ACC112 (cell line): ENCODE data around the gene IFT172.

Source experiments
- H2AFZ ChIP-seq: fragments of 200-600 bp; sonication (generic); one replicate; pipeline ENCODE4 v1.6.0; 2017; ENCODE audit warnings: antibody characterized with exemption, low read length; ENCODE audit not compliant: unreplicated experiment
- H3K27ac ChIP-seq: fragments of 200-600 bp; sonication (generic); 2 replicates; pipeline ENCODE4 v1.5.1; 2014; ENCODE audit warnings: low read depth, mild to moderate bottlenecking, antibody characterized with exemption, low read length, moderate library complexity
- H3K27me3 ChIP-seq: fragments of 200-600 bp; sonication (generic); 2 replicates; pipeline ENCODE4 v1.6.1; 2014; ENCODE audit warnings: mild to moderate bottlenecking, antibody characterized with exemption, low read length, moderate library complexity, mixed read lengths; ENCODE audit not compliant: insufficient read depth
- H3K36me3 ChIP-seq: fragments of 200-600 bp; sonication (generic); 2 replicates; pipeline ENCODE4 v1.6.1; 2016; ENCODE audit warnings: mild to moderate bottlenecking, antibody characterized with exemption, low read length, moderate library complexity, mixed read lengths; ENCODE audit not compliant: insufficient read depth
- H3K4me1 ChIP-seq: fragments of 200-600 bp; sonication (generic); one replicate; pipeline ENCODE4 v1.6.1; 2016; ENCODE audit warnings: low read length, mixed read lengths; ENCODE audit not compliant: insufficient read depth, unreplicated experiment, control insufficient read depth
- H3K4me3 ChIP-seq: fragments of 200-600 bp; sonication (generic); 2 replicates; pipeline ENCODE4 v1.5.1; 2014; ENCODE audit warnings: mild to moderate bottlenecking, low read depth, low read length
- H3K79me2 ChIP-seq: fragments of 200-600 bp; sonication (generic); one replicate; pipeline ENCODE4 v1.6.0; 2016; ENCODE audit warnings: low read length; ENCODE audit not compliant: control insufficient read depth, unreplicated experiment, insufficient read depth

IFT172 gene

GRCh38 chr2:27445615-27446014 is 43.9 kb downstream of the IFT172 start:
- Histone ChIP-seq H2AFZ (no peak overlapping the region), H3K27ac (no peak overlapping the region), H3K4me1 (no peaks in the 10 kb centered on the region), H3K36me3 (peaks cover 13% of the 10 kb centered on the region; the same call in 1 of the 2 replicates), H3K79me2 (no peaks in the 10 kb centered on the region), H3K4me3 (no peak overlapping the region), H3K27me3 (no peaks in the 10 kb centered on the region)

GRCh38 chr2:27445155-27445554 is 44.4 kb downstream of the IFT172 start:
- Histone ChIP-seq H3K27ac (no peak overlapping the region), H3K4me1 (no peaks in the 10 kb centered on the region), H3K27me3 (no peaks in the 10 kb centered on the region), H3K4me3 (no peak overlapping the region), H3K79me2 (no peaks in the 10 kb centered on the region), H3K36me3 (peaks cover 16% of the 10 kb centered on the region; the same call in 1 of the 2 replicates), H2AFZ (no peak overlapping the region)

GRCh38 chr2:27442920-27443282 is 46.6 kb downstream of the IFT172 start:
- Histone ChIP-seq H3K27me3 (no peaks in the 10 kb centered on the region), H3K27ac (no peak overlapping the region), H3K79me2 (no peaks in the 10 kb centered on the region), H3K4me1 (no peaks in the 10 kb centered on the region), H3K4me3 (no peak overlapping the region), H3K36me3 (peaks cover 16% of the 10 kb centered on the region; the same call in 1 of the 2 replicates), H2AFZ (no peak overlapping the region)

- H2AFZ ChIP-seq, result no peak within 1 kb of the TSS
- H3K27me3 ChIP-seq, result no peaks in the 10 kb centered on the region
- peaks cover 18% of the 10 kb centered on the region; the same call in 1 of the 2 replicates for H3K36me3 ChIP-seq
- no peak within 1 kb of the TSS for H3K4me3 ChIP-seq
- no peak within 1 kb of the TSS for H3K27ac ChIP-seq
- no peaks in the 10 kb centered on the region for H3K79me2 ChIP-seq
- no peaks in the 10 kb centered on the region for H3K4me1 ChIP-seq
These were observed 47.3 kb downstream of the IFT172 start, which contains the start of gene KRTCAP3 for GRCh38 chr2:27441958-27442919. TSS of gene KRTCAP3 (plus strand) at chr2:27442381. CDS start at chr2:27442413, 32 bp downstream.

DNA sequence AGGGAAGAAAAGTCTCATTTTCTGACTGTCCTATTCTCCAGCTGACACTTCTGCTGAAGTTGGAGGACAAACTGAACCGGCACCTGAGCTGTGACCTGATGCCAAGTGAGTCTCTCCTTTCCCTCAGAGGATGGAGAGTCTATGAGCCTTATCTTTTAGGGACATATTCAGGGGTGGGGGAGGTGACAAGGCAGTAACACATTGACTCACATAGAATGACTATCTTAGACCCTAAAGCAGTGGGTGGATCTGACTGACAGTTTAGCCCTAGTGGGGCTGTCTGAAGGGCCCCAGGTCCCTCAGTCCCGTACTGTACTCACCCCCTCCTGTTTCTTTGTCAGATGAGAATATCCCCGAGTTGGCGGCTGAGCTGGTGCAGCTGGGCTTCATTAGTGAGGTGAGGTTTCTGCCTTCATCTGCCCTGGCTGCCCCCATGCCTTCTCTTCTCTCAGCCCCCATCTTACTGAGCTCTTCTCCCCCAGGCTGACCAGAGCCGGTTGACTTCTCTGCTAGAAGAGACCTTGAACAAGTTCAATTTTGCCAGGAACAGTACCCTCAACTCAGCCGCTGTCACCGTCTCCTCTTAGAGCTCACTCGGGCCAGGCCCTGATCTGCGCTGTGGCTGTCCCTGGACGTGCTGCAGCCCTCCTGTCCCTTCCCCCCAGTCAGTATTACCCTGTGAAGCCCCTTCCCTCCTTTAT is 48.2 kb downstream of the IFT172 start:
- Histone ChIP-seq H3K27me3 (no peaks in the 10 kb centered on the region), H3K4me1 (no peaks in the 10 kb centered on the region), H2AFZ (no peak overlapping the region), H3K36me3 (peaks cover 23% of the 10 kb centered on the region; the same call in 1 of the 2 replicates), H3K79me2 (no peaks in the 10 kb centered on the region), H3K27ac (no peak overlapping the region), H3K4me3 (no peak overlapping the region)

GRCh38 chr2:27435628-27436027 is 53.9 kb downstream of the IFT172 start:
- H2AFZ ChIP-seq, result no peak overlapping the region
- H3K36me3 ChIP-seq, result peaks cover 16% of the 10 kb centered on the region; the same call in 1 of the 2 replicates
- peaks cover 9% of the 10 kb centered on the region for H3K4me1 ChIP-seq
- H3K27me3 ChIP-seq, result no peaks in the 10 kb centered on the region
- no peak overlapping the region for H3K4me3 ChIP-seq
- H3K27ac ChIP-seq, result no peak overlapping the region
- peaks cover 26% of the 10 kb centered on the region for H3K79me2 ChIP-seq

GRCh38 chr2:27431395-27431794 is 58.1 kb downstream of the IFT172 start:
- H3K27ac ChIP-seq, result 0 out of 2 replicates have a peak overlapping the region, but pooled peaks have one; percentile 12
- H3K27me3 ChIP-seq, result no peaks in the 10 kb centered on the region
- no peak overlapping the region for H2AFZ ChIP-seq
- H3K4me1 ChIP-seq, result peaks cover 12% of the 10 kb centered on the region
- peaks cover 40% of the 10 kb centered on the region for H3K79me2 ChIP-seq
- H3K4me3 ChIP-seq, result no peak overlapping the region
- H3K36me3 ChIP-seq, result peaks cover 6% of the 10 kb centered on the region; the same call in 1 of the 2 replicates

- no peaks in the 10 kb centered on the region for H3K27me3 ChIP-seq
- H2AFZ ChIP-seq, result peak overlapping the region; percentile 65
- peak overlapping the region; percentile 67 for H3K27ac ChIP-seq
- peaks cover 40% of the 10 kb centered on the region for H3K79me2 ChIP-seq
- peaks cover 12% of the 10 kb centered on the region for H3K4me1 ChIP-seq
- peak overlapping the region; percentile 94 for H3K4me3 ChIP-seq
- H3K36me3 ChIP-seq, result 0 out of 2 replicates have a peak, but pooled peaks cover 2% of the 10 kb centered on the region
These were observed 60.5 kb downstream of the IFT172 start for GRCh38 chr2:27428978-27429541.

DNA sequence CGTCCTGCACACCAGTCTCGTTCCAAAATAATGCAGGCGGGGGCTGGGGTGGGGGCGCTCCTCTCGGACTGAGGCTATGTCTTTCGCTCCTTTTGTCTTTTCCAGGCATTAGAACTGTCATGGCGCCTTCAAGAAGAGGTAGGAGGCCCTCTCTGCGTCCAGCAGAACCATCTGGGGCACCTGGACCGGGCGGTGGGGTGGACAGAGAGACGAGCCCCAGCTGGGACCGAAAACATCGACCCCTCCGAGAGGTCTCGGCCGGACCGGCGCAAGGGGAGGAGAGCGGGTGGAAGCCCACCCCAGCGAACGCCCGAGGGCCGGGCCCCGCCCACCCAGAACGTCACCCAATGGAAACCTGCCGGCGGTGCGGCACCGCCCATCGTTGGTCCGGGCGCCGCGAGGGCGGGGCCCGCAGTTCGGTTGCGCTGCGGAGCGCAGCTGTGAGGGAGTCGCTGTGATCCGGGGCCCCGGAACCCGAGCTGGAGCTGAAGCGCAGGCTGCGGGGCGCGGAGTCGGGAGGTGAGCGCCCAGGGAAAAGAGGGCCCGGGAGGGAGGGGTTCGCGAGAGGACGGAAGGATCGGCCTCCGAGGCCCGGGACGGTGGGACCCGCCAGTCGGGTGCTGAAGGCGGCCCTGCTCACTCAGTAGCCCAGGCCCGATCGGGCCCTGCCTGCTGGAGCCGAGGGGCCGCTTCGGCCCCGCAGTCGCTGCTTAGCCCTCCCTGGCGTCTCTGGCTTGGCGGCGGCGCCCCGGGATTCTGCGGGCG is 61.1 kb downstream of the IFT172 start, which contains the start of gene NRBP1:
Gene NRBP1, plus strand, starts transcription at position 419 of the 765 bp plus-strand sequence. CDS start 4,643 bp downstream, outside the sequence.
- H3K4me3 ChIP-seq, result peak within 1 kb of the TSS; percentile 94
- peak within 1 kb of the TSS; percentile 67 for H3K27ac ChIP-seq
- H3K79me2 ChIP-seq, result peaks cover 40% of the 10 kb centered on the region
- H3K4me1 ChIP-seq, result peaks cover 12% of the 10 kb centered on the region
- no peaks in the 10 kb centered on the region for H3K27me3 ChIP-seq
- no peaks in the 10 kb centered on the region for H3K36me3 ChIP-seq
- H2AFZ ChIP-seq, result peak within 1 kb of the TSS; percentile 91

DNA sequence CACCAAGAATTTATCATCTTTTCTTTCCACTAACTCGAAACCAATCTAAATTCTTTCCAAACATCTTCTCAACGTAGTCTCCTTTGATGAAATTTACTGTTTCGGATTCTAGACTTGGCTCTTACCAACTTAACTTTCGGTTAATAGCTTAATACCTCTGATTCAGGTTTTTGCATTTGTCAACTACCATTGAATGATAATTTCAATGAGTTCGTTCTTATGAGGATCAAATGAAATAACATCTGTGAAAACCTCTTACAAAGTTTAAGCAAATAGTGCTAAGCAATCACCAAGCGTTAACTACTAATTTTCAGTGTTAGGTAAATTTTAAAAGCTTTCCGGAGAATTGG is 61.7 kb downstream of the IFT172 start:
- H3K79me2 ChIP-seq, result peaks cover 35% of the 10 kb centered on the region
- peak overlapping the region; percentile 91 for H2AFZ ChIP-seq
- peak overlapping the region; percentile 44; the same call in 1 of the 2 replicates for H3K27ac ChIP-seq
- H3K36me3 ChIP-seq, result no peaks in the 10 kb centered on the region
- peak overlapping the region; percentile 94 for H3K4me3 ChIP-seq
- H3K27me3 ChIP-seq, result no peaks in the 10 kb centered on the region
- peaks cover 12% of the 10 kb centered on the region for H3K4me1 ChIP-seq
